DMS153 (cell line): ENCODE data around the gene DNAJB12.
A peak's percentile ranks its signal among the peaks of the same experiment; 100 is the strongest.
"Not testable (repeated sequence)": the region's sequence is repeated elsewhere in the genome, so short reads cannot be mapped to it uniquely, and the experiment has no call there.

Source experiments
- DNase-seq: peaks from one replicate; lab custom pipeline; 2025; lab: John Stamatoyannopoulos, UW

Gene DNAJB12

DNA sequence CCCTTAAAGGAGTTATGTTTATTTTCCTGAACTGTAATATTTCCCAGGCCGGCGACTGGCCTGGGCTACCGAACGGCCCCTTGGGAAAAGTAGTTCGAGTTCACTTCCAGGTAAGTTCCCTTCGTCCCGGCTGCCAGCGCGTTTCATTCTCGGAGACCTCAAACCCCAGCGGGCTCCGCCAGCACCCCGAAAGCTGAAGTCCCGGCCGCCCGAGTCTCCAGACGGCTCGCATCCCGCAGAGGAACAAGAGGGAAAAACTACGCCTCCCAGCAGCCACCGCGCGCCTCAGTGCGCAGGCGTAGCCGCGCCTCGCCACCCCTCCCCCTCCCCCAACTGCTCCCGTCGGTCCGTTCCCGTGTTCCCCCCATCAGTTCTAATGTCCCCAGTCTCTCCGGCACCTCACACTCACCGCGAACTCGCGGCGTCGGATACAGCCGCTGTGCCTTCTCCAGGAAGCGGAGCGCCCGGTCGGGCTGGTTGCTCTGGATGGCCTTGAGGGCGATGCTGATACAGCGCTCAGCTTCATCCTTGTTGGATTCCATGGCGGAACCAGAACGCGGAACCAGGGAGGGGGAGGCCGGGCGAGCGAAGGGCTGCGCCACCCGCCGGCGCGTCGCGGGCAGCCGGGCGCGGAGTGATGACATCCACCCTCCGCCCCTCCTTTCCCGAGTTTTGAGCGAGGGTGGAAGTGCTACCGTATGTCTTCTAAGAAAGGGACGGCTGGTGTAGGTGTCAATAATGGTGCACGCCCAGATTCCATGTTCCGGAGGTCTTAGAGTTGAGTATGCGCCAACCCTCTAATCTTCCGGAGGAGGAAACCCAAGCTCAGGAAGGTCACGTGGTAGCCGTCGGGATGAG lies at the start of gene DNAJB12:
Gene DNAJB12 (minus strand): TSS at position 564 of the 858 bp plus-strand sequence. CDS start 22 bp downstream, at position 542.
- peak; percentile 92 for DNase-seq

- DNase-seq, result not testable (repeated sequence)
These were observed 40.9 kb upstream of the DNAJB12 start for GRCh38 chr10:72395581-72395980.

DNA sequence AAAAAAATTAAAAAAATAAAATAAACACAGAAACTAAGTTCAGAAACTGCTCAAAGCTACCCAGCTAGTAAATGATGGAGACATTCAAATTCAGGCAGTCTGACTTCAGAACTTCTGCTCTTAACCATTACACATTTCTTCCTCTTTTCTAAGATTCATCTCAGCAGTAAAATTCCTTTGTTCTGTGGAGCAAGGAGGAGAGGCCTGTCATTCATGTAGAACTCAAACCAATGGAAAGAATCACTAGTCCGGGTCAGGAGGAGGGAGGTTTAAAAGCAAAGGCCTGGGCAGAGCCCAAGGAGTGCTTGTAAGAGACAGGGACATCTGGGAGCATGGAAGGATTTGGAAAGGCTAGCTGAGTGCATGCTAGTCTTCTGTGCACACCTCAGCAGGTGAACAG lies 37.9 kb upstream of the DNAJB12 start:
- DNase-seq, result no peak

DNA sequence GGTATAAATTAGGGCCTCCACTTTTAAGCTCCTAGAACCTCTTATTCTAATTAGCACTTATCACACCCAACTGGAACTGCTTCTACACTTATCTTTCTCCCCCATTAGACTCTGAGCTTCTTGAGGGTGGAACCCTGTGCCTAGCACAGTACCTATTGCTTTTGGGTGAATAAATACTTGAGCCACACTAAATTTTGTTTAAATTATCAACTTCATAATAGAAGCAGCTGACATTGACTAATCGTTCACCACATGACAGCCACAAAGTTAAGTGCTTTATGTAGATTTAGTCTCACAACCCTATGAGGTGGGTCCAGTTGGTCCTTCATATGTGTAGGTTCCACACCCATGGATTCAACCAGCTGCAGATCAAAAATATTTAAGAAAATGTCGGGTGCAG lies 36.0 kb upstream of the DNAJB12 start:
- no peak for DNase-seq

GRCh38 chr10:72389716-72390115 lies 35.0 kb upstream of the DNAJB12 start:
- DNase-seq, result no peak

DNA sequence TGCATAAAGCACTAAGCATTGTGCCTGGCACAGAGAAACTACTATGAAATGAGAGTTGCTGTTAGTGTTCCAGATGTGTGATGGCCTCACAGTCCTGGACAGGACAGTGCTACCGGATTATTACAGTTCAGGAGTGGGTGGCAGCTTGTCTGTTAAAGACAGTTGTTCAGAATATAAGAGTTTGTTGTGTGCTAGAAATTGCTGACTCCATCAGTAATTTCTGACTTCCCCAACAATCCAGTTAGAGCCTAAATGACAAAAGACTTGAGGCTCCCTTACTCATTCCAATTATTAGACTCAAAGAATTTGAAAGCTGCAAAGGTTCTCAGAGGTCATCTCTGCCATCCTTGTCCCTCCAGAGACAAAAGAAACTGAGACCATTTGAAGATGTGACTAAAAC lies 34.3 kb upstream of the DNAJB12 start:
- no peak for DNase-seq

- DNase-seq, result no peak
These were observed 33.3 kb upstream of the DNAJB12 start for GRCh38 chr10:72388062-72388461.

- DNase-seq, result no peak
These were observed 32.3 kb upstream of the DNAJB12 start for GRCh38 chr10:72386916-72387586.

DNA sequence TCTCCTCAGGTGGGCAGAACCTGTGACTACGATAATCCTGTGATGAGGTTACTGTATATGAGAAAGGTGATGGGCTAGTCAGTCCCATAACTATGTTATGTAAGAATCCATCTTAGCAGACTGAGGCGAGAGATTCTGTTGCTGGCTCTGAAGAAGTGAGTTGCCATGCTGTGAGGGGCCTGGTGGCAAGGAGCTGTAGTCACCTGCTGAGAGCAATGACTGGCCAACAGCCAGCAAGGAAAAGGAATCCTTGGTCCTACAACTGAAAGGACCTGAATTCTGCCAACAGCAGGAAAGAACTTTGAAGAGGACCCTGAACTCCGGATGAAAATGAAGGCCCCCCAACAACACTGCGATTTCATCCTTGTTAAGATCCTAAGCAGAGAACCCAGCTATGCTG lies 31.0 kb upstream of the DNAJB12 start:
- no peak for DNase-seq

DNA sequence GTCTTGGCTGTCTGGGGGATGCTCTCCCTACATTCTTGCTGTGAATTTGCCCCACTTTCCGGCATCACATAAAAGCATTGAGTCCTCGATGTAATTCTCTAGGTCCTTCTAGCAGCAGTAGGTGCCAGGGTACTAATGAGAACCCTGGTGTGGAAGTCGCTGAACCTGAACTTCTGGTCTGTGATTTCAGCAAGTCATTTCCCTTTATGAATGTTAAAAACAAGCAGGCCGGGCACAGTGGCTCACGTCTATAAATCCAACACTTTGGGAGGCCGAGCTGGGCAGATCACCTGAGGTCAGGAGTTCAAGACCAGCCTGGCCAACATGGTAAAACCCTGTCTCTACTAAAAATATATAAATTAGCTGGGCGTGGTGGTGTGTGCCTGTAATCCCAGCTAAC lies 30.3 kb upstream of the DNAJB12 start:
- not testable (repeated sequence) for DNase-seq

DNA sequence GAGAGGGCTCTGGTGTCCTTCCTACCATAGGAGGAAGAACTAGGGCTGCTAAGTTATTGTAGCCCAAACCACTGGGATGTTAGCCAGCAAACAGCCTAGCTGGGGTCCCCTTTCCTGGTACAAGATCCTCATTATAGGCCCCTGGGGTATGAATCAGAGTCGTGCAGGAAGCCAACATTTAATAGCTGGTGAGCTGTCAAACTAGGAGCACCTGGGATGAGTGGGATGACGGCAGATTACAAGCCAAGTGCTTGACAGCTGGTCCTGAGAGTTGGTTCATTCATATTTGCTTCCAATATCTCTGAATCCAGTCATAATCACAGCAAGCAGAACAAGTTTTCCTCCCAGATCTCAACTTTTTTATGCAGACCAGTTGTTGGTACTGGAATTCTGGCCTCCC lies 25.1 kb upstream of the DNAJB12 start:
- DNase-seq, result no peak

DNA sequence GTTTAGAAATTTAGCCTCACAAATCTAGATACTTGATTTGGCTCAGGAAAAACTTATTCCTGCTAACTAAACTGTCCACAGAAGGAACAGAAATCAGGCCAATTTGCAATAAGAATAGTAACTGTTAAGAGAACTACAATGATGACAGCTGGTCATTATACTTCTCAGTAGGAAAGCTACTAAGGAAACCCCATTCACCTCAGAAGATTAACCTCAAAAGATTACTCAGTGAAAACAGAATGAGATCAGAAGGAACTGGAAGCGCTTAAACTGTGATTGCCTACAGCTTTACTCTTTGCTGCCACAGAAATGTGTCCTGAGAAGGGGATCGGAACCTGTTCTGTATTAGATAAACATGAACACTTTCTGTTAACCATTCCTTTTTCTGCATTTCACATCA lies 24.3 kb upstream of the DNAJB12 start:
- DNase-seq, result no peak

GRCh38 chr10:72375585-72375984 lies 20.9 kb upstream of the DNAJB12 start:
- no peak for DNase-seq

DNA sequence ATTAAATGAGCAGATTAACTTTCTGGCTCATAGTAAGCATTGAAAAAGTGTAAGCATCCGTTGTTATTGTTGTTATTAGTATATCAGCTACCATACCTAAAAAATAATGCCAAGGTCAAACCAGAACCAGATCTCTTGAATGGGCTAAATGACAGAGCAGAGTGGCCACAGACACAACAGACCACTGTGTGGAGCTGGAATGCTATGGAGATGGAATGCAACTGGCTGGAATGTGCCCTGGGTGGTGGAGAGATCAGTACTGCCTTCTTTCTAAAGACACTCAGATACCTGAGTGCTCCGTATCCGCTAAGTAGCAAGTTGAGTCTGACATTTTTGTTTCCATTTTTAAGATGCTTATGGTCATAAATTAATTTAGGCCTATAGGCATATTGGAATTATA lies 20.5 kb upstream of the DNAJB12 start:
- no peak for DNase-seq

GRCh38 chr10:72370201-72370722 lies 15.5 kb upstream of the DNAJB12 start:
- DNase-seq, result no peak

DNA sequence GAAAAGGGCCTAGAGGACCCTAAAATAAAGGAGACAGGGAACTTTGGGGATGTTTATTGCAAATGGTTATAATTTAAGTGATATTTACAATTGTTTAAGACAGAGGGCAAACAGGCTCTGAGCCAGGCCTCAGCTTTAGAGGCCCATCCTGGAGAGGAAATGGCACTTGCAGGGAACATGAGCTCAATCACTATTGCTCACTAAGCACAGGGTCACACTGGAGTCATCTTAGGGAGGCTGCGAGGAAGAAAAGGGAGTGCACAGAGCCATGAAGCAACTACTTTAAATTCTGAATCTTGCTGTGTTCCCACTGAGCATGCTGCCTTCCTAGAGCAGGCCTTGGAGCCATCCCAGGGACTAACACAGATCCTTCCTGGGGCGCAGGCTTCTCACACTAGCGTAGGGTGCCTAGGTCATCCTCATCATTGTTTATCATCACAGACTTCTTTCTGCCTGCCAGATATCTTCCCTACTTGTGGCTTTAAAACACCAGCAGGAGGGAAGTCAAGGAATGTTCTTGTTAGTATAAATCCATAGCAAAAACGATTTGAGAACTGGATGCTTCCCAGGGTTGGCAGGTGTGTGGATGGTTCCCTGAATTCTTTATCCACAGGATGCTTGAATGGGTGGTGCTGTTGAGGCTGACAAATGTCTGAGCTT lies 12.7 kb upstream of the DNAJB12 start:
- no peak for DNase-seq

DNA sequence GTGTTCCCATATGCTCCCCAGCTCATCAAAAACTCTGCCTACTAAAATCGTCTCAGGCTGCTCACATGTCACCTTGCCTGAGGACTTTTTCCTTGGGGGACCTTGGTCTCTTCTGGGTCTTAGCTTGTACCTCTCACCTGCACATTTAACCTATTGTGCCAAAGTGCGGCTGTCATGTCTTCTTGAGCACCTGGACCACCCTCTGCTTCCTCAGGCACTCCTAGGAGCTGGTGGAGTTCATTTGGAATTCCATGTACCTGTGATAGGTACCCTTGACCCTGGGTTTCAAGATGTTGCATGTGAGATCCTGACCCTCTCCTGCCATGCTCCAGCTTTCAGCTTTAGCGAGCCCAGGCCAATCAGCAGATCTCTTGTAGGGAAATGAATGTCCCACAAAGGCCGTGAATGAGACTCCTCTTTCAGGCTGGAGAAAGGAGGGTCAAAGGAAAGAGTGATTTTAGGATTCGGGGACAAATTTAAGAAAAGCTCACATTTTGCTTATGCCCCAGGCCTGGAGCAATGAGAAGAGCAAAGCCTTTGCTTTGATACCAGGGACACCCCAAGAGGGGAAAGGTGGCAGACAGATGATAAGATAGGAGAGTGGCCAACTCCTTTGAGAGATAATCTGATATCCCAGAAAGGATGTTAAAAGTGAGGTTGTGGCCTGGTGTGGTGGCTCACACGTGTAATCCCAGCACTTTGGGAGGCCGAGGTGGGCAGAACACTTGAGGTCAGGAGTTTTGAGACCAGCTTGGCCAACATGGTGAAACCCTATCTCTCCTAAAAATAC lies 10.6 kb upstream of the DNAJB12 start:
- no peak for DNase-seq

DNA sequence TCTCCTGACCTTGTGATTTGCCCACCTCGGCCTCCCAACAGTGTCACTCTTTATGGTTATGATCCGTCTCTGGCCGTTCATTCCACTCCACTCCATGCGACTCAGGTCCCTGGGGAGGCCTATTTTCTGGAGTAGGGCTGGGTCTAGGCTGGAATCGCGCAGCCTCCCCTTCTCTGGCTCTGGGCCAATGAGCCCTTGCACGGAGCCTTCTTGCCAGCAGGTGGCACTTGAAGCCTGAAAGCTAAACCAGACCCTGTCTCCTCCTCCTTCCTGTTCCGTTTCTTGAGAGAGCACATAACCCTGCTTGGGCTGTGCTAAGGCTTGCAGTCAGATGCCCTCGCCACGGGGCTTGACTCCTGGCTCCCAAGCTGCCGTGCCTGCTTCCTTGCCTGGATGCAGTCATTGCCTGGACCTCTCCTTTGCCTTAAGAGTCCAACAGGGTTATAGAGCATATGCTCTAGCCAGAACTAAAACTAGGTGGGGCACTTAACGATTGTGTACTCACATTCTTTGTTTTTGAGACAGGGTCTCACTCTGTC lies 9.6 kb upstream of the DNAJB12 start:
- peak; percentile 89 for DNase-seq

- no peak for DNase-seq
These were observed 2.3 kb upstream of the DNAJB12 start for GRCh38 chr10:72356987-72357386.

- DNase-seq, result no peak
These were observed 1.4 kb upstream of the DNAJB12 start for GRCh38 chr10:72356115-72356514.

DNA sequence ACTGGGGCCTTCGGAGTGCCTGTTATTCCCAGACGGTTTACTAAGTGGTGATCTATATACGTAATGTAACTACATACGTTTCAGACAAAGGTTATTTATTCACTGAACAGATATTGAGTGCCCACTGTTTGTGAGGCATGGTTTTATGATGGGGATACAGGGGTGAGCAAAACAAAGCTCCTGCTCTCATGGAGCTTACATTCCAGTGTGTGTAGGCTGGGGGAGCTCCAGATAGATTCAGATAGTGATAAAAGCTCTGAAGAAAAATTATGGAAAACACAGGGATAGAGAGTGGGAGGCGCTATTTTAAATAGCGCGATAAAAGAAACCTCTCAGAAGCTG lies 466 bp upstream of the DNAJB12 start:
- no peak for DNase-seq

DNA sequence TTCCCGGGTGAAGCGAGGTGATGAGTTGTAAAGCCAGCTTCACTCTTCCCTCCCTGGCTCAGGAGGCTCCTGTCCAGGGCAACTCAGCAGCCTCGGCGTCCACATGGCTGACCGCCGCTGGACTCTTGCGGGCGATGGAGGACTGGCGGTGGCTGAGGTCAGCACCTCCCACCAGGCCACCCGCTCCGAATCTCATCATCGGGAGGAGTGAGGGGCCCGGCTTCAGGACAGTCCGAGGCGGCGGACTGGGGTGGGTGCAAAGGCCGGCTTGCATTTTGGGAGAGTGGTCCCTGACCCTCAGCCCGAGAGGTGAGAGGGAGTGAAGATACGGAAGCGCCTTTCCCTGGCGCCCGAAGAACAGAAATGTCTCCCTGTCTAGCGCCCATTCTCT lies 759 bp downstream of the DNAJB12 start:
- no peak for DNase-seq
